ENCODE data around the gene TRAF4.

Gene TRAF4

DNA sequence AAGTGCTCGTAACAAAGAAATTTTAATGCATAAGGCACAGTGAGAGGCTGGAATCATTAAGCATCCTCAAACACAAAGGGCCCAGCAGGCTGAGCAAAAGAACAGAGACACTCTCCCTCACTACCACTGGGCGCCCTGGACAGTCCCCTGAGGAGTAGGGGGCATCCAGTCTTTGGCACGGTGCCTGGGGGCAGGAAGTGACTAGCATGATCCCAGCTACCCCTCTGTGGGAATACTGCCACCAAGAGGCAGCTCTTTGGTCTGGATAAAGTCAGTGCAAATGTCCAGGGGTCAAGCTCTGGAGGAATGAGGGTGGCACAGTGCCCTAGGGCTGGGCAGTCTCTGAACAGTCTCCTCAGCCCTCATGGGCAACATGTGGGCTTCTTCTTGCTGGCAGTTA, 29.5 kb upstream of the TRAF4 start:
- TF ChIP-seq ZNF565 (CRISPR knock-in tag; conservative IDR thresholded peaks at IDR 0.05; ENCODE audit: low read depth) (no peak), ZNF8 (CRISPR knock-in tag; IDR thresholded peaks at IDR 0.05) (no peak), ESRRG (CRISPR knock-in tag; IDR thresholded peaks at IDR 0.05) (no peak), ZFP30 (CRISPR knock-in tag; IDR thresholded peaks at IDR 0.05) (no peak), SNAI2 (CRISPR knock-in tag; IDR thresholded peaks at IDR 0.05) (no peak), ZC3H10 (CRISPR knock-in tag; IDR thresholded peaks at IDR 0.05) (no peak), PPARA (CRISPR knock-in tag; IDR thresholded peaks at IDR 0.05; ENCODE audit: borderline replicate concordance) (no peak), TCF4 (CRISPR knock-in tag; IDR thresholded peaks at IDR 0.05; ENCODE audit: borderline replicate concordance) (no peak), POU6F1 (CRISPR knock-in tag; IDR thresholded peaks at IDR 0.05; ENCODE audit: borderline replicate concordance, low read depth) (no peak)
- TF ChIP-seq, protein P1, sequence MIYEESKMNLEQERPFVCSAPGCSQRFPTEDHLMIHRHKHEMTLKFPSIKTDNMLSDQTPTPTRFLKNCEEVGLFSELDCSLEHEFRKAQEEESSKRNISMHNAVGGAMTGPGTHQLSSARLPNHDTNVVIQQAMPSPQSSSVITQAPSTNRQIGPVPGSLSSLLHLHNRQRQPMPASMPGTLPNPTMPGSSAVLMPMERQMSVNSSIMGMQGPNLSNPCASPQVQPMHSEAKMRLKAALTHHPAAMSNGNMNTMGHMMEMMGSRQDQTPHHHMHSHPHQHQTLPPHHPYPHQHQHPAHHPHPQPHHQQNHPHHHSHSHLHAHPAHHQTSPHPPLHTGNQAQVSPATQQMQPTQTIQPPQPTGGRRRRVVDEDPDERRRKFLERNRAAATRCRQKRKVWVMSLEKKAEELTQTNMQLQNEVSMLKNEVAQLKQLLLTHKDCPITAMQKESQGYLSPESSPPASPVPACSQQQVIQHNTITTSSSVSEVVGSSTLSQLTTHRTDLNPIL (CRISPR knock-in tag; IDR thresholded peaks at IDR 0.05; ENCODE audit: low read depth) = no peak
- TF ChIP-seq, protein P2, sequence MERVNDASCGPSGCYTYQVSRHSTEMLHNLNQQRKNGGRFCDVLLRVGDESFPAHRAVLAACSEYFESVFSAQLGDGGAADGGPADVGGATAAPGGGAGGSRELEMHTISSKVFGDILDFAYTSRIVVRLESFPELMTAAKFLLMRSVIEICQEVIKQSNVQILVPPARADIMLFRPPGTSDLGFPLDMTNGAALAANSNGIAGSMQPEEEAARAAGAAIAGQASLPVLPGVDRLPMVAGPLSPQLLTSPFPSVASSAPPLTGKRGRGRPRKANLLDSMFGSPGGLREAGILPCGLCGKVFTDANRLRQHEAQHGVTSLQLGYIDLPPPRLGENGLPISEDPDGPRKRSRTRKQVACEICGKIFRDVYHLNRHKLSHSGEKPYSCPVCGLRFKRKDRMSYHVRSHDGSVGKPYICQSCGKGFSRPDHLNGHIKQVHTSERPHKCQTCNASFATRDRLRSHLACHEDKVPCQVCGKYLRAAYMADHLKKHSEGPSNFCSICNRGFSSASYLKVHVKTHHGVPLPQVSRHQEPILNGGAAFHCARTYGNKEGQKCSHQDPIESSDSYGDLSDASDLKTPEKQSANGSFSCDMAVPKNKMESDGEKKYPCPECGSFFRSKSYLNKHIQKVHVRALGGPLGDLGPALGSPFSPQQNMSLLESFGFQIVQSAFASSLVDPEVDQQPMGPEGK (CRISPR knock-in tag; IDR thresholded peaks at IDR 0.05; ENCODE audit: borderline replicate concordance) = no peak
- ATAC-seq = no peak

- TF ChIP-seq TCF4 (CRISPR knock-in tag; IDR thresholded peaks at IDR 0.05; ENCODE audit: borderline replicate concordance) (no peak), POU6F1 (CRISPR knock-in tag; IDR thresholded peaks at IDR 0.05; ENCODE audit: borderline replicate concordance, low read depth) (no peak), ZNF8 (CRISPR knock-in tag; IDR thresholded peaks at IDR 0.05) (no peak), ZNF565 (CRISPR knock-in tag; conservative IDR thresholded peaks at IDR 0.05; ENCODE audit: low read depth) (no peak), ZFP30 (CRISPR knock-in tag; IDR thresholded peaks at IDR 0.05) (no peak), BACH2 (CRISPR knock-in tag; IDR thresholded peaks at IDR 0.05; ENCODE audit: borderline replicate concordance) (no peak), ZNF70 (CRISPR knock-in tag; IDR thresholded peaks at IDR 0.05) (no peak), CSDC2 (CRISPR knock-in tag; IDR thresholded peaks at IDR 0.05) (no peak), ISL1 (CRISPR knock-in tag; IDR thresholded peaks at IDR 0.05) (no peak), ESRRG (CRISPR knock-in tag; IDR thresholded peaks at IDR 0.05) (no peak), SNAI2 (CRISPR knock-in tag; IDR thresholded peaks at IDR 0.05) (no peak), ZC3H10 (CRISPR knock-in tag; IDR thresholded peaks at IDR 0.05) (no peak), RARB (CRISPR knock-in tag; IDR thresholded peaks at IDR 0.05) (no peak), GLIS3 (CRISPR knock-in tag; IDR thresholded peaks at IDR 0.05) (no peak), OSR1 (CRISPR knock-in tag; IDR thresholded peaks at IDR 0.05) (no peak), ZFP3 (CRISPR knock-in tag; IDR thresholded peaks at IDR 0.05) (no peak), ARNTL (CRISPR knock-in tag; IDR thresholded peaks at IDR 0.05; ENCODE audit: borderline replicate concordance, low read depth) (no peak)
- TF ChIP-seq, protein P3, sequence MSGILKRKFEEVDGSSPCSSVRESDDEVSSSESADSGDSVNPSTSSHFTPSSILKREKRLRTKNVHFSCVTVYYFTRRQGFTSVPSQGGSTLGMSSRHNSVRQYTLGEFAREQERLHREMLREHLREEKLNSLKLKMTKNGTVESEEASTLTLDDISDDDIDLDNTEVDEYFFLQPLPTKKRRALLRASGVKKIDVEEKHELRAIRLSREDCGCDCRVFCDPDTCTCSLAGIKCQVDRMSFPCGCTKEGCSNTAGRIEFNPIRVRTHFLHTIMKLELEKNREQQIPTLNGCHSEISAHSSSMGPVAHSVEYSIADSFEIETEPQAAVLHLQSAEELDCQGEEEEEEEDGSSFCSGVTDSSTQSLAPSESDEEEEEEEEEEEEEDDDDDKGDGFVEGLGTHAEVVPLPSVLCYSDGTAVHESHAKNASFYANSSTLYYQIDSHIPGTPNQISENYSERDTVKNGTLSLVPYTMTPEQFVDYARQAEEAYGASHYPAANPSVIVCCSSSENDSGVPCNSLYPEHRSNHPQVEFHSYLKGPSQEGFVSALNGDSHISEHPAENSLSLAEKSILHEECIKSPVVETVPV (CRISPR knock-in tag; IDR thresholded peaks at IDR 0.05) = no peak
- TF ChIP-seq, protein P4, sequence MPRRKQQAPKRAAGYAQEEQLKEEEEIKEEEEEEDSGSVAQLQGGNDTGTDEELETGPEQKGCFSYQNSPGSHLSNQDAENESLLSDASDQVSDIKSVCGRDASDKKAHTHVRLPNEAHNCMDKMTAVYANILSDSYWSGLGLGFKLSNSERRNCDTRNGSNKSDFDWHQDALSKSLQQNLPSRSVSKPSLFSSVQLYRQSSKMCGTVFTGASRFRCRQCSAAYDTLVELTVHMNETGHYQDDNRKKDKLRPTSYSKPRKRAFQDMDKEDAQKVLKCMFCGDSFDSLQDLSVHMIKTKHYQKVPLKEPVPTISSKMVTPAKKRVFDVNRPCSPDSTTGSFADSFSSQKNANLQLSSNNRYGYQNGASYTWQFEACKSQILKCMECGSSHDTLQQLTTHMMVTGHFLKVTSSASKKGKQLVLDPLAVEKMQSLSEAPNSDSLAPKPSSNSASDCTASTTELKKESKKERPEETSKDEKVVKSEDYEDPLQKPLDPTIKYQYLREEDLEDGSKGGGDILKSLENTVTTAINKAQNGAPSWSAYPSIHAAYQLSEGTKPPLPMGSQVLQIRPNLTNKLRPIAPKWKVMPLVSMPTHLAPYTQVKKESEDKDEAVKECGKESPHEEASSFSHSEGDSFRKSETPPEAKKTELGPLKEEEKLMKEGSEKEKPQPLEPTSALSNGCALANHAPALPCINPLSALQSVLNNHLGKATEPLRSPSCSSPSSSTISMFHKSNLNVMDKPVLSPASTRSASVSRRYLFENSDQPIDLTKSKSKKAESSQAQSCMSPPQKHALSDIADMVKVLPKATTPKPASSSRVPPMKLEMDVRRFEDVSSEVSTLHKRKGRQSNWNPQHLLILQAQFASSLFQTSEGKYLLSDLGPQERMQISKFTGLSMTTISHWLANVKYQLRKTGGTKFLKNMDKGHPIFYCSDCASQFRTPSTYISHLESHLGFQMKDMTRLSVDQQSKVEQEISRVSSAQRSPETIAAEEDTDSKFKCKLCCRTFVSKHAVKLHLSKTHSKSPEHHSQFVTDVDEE (CRISPR knock-in tag; IDR thresholded peaks at IDR 0.05) = no peak
- ATAC-seq = no peak
Observed at GRCh38 chr17:28715217-28715616, 28.6 kb upstream of the TRAF4 start.
